Stimulated activated CD8-positive, alpha-beta memory T cell treated with anti-CD3 and anti-CD28 coated beads, Interleukin-4, amount 100 ng/mL, for 48 hours (primary cell): ENCODE data around the gene TMEM201.

Source experiments
- DNase-seq: peaks from one replicate; pipeline ENCODE4 v3.0.0-alpha.2; 2020

The TMEM201 gene

GRCh38 chr1:9626201-9626608 is 37.5 kb downstream of the TMEM201 start:
- DNase-seq = peak; percentile 44

- peak; percentile 86 for DNase-seq
Measured at GRCh38 chr1:9628541-9629444, 40.1 kb downstream of the TMEM201 start.

- DNase-seq = peak; percentile 87
Measured at GRCh38 chr1:9629445-9630201, 40.9 kb downstream of the TMEM201 start.

GRCh38 chr1:9630331-9631111 is 41.8 kb downstream of the TMEM201 start:
- DNase-seq = peak; percentile 44

- no peak for DNase-seq
Measured at GRCh38 chr1:9631613-9632012, 42.9 kb downstream of the TMEM201 start.

- DNase-seq = no peak
Measured at GRCh38 chr1:9633493-9633892, 44.8 kb downstream of the TMEM201 start.

GRCh38 chr1:9634582-9634981 is 45.9 kb downstream of the TMEM201 start:
- no peak for DNase-seq

- DNase-seq = no peak
Measured at GRCh38 chr1:9639227-9639626, 50.5 kb downstream of the TMEM201 start.

GRCh38 chr1:9643351-9644256 is 54.9 kb downstream of the TMEM201 start:
- DNase-seq = peak; percentile 51

GRCh38 chr1:9646037-9646436 is 57.3 kb downstream of the TMEM201 start:
- no peak for DNase-seq

GRCh38 chr1:9648171-9648570 is 59.5 kb downstream of the TMEM201 start:
- no peak for DNase-seq

- DNase-seq = no peak
Measured at GRCh38 chr1:9649769-9650168, 61.1 kb downstream of the TMEM201 start.

- DNase-seq = no peak
Measured at GRCh38 chr1:9651220-9651564, 62.5 kb downstream of the TMEM201 start.

- peak; percentile 60 for DNase-seq
Measured at GRCh38 chr1:9651565-9652378, 63.1 kb downstream of the TMEM201 start, which contains the start of gene PIK3CD. Gene PIK3CD (plus strand): TSS chr1:9651731. CDS start chr1:9710456, 58,725 bp downstream.

GRCh38 chr1:9652379-9653209 is 63.9 kb downstream of the TMEM201 start:
- DNase-seq = peak; percentile 67

- DNase-seq = no peak
Measured at GRCh38 chr1:9653210-9653490, 64.4 kb downstream of the TMEM201 start.

- peak; percentile 55 for DNase-seq
Measured at GRCh38 chr1:9653491-9654050, 64.9 kb downstream of the TMEM201 start.

GRCh38 chr1:9654051-9654833 is 65.5 kb downstream of the TMEM201 start:
- peak; percentile 70 for DNase-seq
